ENCODE data around the gene TYMP. TPM values are rescaled to one million over a fixed set of nuclear protein-coding genes. Genes with fewer than 3 reads are reported as not detected.

Gene TYMP
- total RNA-seq, 1 experiment from 2014 or later: 5.9 TPM

- Histone ChIP-seq H3K27ac (no peak overlapping the region), H3K27me3 (ENCODE audit: insufficient read depth, low read depth) (no peaks in the 10 kb centered on the region), H2AFZ (no peak overlapping the region), H4K20me1 (ENCODE audit: insufficient read depth) (peaks cover 24% of the 10 kb centered on the region), H3K9me2 (ENCODE audit: insufficient read depth) (no peaks in the 10 kb centered on the region), H3K4me1 (replicated peaks; ENCODE audit: insufficient read depth) (peaks cover 23% of the 10 kb centered on the region), H3K9me3 (ENCODE audit: insufficient read depth, low read depth) (no peaks in the 10 kb centered on the region), H3K4me3 (no peak overlapping the region), H3F3A (ENCODE audit: insufficient read depth, low read depth) (peaks cover 45% of the 10 kb centered on the region), H3K36me3 (ENCODE audit: low read depth) (peaks cover 16% of the 10 kb centered on the region), H3K4me2 (peak overlapping the region; percentile 94; the same call in 1 of the 2 replicates), H3K79me2 (ENCODE audit: low read depth) (peaks cover 23% of the 10 kb centered on the region)
- no TSS peak for BruUV-seq (replicated peaks)
- no peak for DNase-seq
- ChIA-PET CTCF (no interaction called here), POLR2A (ENCODE audit: unreplicated experiment) (no interaction called here)
- intact Hi-C loops (cut with micrococcal nuclease; ENCODE audit: unreplicated experiment): no loop called here
- TF ChIP-seq EZH2 (IDR thresholded peaks at IDR 0.05; ENCODE audit: low read depth): no peak
- TF ChIP-seq CTCF (conservative IDR thresholded peaks at IDR 0.05): no peak
These were observed 6.4 kb downstream of the TYMP start for GRCh38 chr22:50523458-50523805.

DNA sequence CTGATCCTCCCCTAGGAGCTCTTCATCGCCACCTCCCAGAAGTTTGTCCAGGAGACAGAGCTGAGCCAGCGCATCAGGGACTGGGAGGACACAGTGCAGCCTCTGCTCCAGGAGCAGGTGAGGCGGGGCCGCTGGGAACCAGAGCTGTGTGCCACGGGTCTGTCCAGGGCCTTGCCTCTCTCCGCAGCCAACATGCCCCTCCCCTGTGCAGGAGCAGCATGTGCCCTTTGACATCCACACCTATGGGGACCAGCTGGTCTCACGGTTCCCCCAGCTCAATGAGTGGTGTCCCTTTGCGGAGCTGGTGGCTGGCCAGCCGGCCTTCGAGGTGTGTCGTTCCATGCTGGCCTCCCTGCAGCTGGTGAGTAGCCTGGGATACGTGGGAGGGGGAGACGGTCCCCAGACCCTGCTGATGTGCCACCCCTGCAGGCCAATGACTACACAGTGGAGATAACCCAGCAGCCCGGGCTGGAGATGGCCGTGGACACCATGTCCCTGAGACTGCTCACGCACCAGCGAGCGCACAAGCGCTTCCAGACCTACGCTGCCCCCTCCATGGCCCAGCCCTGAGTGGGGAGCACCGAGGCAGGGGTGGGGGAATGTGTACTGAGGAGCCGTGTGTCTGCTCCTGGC, 6.9 kb downstream of the TYMP start:
- BruUV-seq (replicated peaks): no TSS peak

DNA sequence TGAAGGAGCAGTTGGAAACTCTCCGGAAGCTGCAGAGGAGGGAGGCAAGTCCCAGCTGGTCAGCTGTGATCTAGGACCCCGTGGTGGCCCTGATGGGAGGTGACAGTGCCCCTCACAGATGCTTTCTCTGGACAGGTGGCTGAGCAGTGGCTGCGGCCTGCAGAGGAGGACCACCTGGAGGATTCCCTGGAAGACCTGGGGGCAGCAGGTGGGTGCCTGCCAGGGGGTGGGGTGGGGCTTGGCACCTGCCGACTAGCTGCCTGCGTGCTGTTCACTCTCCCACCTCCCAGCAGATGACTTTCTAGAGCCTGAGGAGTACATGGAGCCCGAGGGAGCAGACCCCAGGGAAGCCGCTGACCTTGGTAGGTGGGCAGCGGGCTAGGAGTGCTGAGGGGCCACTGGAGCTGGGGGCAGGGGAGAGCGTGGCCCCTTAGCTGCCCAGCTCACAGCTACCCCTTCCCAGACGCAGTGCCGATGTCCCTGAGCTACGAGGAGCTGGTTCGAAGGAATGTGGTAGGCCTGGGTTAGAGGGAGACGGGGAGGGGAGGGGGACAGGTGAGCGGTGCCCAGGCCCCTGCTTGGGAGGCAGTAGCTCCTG, 7.5 kb downstream of the TYMP start:
- intact Hi-C loops (cut with micrococcal nuclease; ENCODE audit: unreplicated experiment): no loop called here
- Histone ChIP-seq H3K4me1 (replicated peaks; ENCODE audit: insufficient read depth) (peaks cover 16% of the 10 kb centered on the region), H4K20me1 (ENCODE audit: insufficient read depth) (peaks cover 24% of the 10 kb centered on the region), H3K9me3 (ENCODE audit: insufficient read depth, low read depth) (no peaks in the 10 kb centered on the region), H3K27ac (no peak overlapping the region), H3K4me3 (no peak overlapping the region), H3K36me3 (ENCODE audit: low read depth) (peaks cover 26% of the 10 kb centered on the region), H3K9me2 (ENCODE audit: insufficient read depth) (no peaks in the 10 kb centered on the region), H3K79me2 (ENCODE audit: low read depth) (peaks cover 23% of the 10 kb centered on the region), H3F3A (ENCODE audit: insufficient read depth, low read depth) (peaks cover 33% of the 10 kb centered on the region), H2AFZ (no peak overlapping the region), H3K27me3 (ENCODE audit: insufficient read depth, low read depth) (no peaks in the 10 kb centered on the region), H3K4me2 (no peak overlapping the region)
- no TSS peak for BruUV-seq (replicated peaks)
- ChIA-PET CTCF (no interaction called here), POLR2A (ENCODE audit: unreplicated experiment) (no interaction called here)
- DNase-seq: no peak
- no peak for TF ChIP-seq EZH2 (IDR thresholded peaks at IDR 0.05; ENCODE audit: low read depth)
- TF ChIP-seq CTCF (conservative IDR thresholded peaks at IDR 0.05): no peak

More for the DNA sequence above, 6.9 kb downstream of the TYMP start:
- peaks cover 40% of the 10 kb centered on the region for H3F3A ChIP-seq (ENCODE audit: insufficient read depth, low read depth)
- no peak for DNase-seq
- H3K9me3 ChIP-seq (ENCODE audit: insufficient read depth, low read depth): no peaks in the 10 kb centered on the region
- peaks cover 23% of the 10 kb centered on the region for H3K79me2 ChIP-seq (ENCODE audit: low read depth)
- no peak overlapping the region for H3K4me2 ChIP-seq
- intact Hi-C loops (cut with micrococcal nuclease; ENCODE audit: unreplicated experiment): no loop called here
- peaks cover 22% of the 10 kb centered on the region for H3K4me1 ChIP-seq (replicated peaks; ENCODE audit: insufficient read depth)
- peaks cover 22% of the 10 kb centered on the region for H3K36me3 ChIP-seq (ENCODE audit: low read depth)
- H4K20me1 ChIP-seq (ENCODE audit: insufficient read depth): peaks cover 24% of the 10 kb centered on the region
- ChIA-PET CTCF (no interaction called here), POLR2A (ENCODE audit: unreplicated experiment) (no interaction called here)
- no peak overlapping the region for H3K4me3 ChIP-seq
- H3K27ac ChIP-seq: no peak overlapping the region
- H3K9me2 ChIP-seq (ENCODE audit: insufficient read depth): no peaks in the 10 kb centered on the region
- H2AFZ ChIP-seq: no peak overlapping the region
- no peak for TF ChIP-seq EZH2 (IDR thresholded peaks at IDR 0.05; ENCODE audit: low read depth)
- TF ChIP-seq CTCF (conservative IDR thresholded peaks at IDR 0.05): no peak
- no peaks in the 10 kb centered on the region for H3K27me3 ChIP-seq (ENCODE audit: insufficient read depth, low read depth)
